HG02571 (cell line): Measurements from ENCODE around the gene TLE2.
"Not testable (repeated sequence)": the region's sequence is repeated elsewhere in the genome, so short reads cannot be mapped to it uniquely, and the experiment has no call there.

Experiments
- ATAC-seq: cut with Tn5 transposase; IDR thresholded peaks from one replicate; pipeline ENCODE4 v1.9.1; 2021; ENCODE audit warnings: mild to moderate bottlenecking, moderate library complexity; ENCODE audit not compliant: unreplicated experiment

The TLE2 gene

DNA sequence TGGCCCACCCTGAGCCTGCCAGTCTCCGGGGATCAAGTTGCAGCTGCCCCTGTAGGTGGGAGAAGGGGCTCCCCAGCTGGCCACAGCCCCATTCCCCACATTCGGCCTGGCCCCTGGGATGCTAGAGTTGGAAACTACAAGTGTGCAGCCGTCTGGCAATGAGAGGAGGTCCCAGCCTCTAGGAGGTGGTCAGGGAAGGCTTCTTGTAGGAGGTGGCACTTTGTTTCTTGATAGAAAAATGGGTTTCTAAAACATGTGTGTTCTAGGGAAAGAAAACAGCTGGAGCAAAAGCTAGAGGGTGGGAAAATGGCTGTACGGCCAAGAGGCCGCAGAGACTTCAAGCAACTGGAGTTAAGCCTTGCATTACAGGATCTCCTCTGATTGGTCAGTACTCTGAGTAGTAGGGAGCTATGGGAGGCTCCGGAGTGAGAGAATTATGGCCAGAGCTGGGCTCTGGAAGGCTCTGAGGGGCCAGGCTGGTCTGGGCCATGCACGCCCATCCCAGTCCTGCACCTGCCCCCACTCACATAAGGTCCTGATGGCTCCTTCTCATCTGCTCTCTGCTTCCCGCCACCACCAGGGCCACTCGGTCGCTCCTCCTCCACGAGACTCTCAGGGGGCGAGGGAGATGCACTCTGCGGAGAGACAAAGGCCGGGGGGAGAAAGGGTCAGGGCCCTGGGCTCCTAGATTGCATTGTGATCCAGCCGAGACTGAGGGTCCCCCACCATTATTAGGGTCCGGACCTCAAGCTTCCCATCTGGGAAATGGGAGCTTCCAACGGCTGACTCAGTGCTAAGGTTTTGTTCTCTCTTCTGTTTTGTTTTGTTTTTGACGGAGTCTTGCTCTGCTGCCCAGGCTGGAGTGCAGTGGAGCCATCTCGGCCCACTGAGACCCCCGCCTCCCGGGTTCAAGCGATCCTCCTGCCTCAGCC lies 13.7 kb downstream of the TLE2 start:
- ATAC-seq: no peak

DNA sequence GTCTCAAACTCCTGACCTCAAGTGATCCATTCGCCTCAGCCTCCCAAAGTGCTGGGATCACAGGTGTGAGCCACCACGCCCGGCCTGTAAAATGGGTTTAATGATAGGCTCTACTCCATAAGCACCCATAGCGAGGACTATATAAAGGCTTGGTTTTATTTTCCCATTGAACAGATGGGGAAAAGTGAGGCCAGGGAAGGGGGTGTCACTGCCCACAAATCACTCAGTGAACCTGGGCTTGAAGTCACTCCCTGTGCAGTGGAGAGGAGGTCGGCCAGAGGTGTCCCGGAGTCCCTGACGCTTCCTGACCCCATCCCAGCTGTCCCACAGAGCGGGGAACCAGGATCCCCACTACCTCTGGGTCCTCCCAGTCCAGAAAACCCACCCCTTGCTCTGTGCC lies 14.9 kb downstream of the TLE2 start:
- ATAC-seq: no peak

DNA sequence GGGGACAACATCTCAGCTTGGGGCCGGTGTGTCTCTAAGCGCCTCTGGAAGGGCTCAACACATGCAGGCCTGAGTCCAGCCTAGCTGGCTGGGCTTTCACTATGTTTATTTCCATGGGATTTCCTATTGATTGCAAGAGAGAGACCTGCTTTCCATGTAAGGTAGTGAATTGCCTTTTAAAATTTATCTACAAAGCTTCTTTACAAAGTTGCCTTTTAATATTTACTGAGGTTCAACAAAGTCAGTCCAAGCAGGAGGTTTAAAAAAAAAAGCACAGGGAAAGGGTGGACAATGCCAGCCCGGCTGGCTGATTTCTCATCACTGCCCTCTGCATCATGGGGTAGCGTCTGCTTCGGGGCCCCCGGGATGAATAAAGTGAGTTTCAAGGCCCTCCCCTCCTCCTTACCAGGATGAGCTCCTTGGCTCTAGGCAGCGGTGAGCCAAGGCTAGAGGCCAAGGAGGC lies 15.8 kb downstream of the TLE2 start:
- ATAC-seq: no peak

DNA sequence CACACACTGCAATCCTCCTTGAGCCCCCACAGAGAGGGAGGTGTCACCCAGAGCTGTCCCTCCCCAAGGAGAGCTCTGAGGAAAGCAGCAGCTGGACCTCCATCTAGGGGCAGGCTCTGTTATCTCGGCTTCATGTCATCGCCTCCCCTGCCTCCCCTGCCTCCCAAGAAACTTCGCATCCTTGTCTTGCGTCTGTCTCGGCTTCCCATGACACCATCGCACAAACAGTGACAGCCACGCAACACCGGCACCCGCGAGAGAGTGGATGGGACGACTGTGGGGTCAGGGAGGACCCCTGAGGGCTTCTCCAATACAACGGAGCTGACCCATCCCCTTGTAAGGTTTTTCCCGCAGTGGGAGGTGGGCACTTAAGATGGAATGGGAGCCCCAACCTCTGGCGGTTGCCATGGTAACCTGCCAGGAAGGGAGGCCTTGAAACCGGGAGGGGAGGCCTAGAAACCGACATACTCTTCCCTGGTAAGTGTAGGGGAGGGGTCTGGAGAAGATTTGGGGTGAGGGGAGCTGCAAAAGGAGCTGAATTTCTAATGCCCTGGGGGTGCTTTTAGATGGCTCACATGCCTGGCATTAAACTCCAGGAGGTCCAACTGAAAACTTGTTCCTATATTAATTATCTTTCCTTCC lies 16.3 kb downstream of the TLE2 start:
- ATAC-seq: no peak

DNA sequence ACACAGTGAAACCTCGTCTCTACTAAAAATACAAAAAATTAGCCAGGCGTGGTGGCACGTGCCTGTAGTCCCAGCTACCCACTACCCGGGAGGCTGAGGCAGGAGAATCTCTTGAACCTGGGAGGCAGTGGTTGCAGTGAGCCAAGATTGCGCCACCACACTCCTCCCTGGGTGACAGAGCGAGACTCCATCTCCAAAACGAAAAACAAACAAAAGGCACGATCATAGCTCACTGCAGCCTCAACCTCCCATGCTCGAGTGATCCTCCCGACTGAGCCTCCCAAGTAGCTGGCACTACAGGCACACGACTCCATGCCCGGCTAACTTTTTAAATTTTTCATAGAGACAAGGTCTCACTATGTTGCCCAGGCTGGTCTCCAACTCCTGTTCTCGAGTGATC lies 17.0 kb downstream of the TLE2 start:
- not testable (repeated sequence) for ATAC-seq

DNA sequence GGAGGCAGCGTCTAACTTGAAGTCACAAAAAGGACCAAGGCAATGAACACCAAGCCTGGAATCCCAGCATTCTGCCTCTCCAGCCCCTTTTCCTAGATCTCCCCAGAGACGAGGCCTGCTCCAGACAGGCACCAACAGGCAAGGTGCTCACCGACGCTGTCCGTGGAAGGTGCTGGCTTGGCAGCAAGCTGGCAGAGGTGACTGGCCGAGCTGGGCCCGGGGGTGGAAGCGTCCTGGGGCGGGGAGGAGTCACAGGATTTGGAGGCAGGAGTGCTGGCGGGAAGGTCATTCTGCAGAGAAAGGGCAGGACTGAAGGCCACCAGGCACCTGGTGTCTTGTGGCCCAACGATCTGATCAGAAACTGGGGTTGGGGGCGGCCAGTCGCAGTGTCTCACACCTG lies 18.2 kb downstream of the TLE2 start:
- ATAC-seq: no peak

DNA sequence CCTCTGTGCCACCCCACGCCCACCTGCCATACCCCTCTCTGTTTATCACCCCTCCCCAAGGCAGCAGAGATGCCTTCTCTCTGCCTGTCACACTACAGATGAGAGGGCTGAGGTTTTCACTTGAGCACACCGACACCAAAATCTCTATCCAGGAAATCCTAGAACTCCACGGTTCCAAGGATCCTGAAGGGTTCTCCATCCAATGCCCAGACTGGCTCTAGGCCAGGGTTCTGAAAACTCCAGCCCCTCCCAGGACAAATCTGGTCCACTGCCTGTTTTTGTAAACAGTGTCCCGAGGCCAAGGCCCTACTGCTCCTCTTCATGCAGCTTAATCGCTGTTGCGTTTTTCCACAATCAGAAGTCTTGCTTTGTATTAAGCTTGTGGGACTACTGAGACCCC lies 20.1 kb downstream of the TLE2 start:
- ATAC-seq: no peak

DNA sequence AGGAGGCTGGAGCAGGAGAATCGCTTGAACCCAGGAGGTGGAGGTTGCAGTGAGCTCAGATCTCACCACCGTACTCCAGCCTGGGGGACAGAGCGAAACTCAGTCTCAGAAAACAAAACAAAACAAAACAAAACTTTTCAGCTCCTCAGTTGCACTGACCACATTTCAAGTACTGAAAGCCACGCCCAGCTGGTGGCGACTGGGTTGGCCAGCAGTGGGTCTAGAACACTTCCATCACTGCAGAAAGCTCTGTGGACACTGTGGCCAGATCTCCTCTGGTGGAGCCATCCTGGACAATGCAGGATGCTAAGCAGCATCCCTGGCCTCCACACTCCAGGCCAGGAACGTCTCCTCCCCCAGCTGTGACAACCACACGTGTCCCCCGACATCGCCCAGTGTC lies 21.1 kb downstream of the TLE2 start:
- no peak for ATAC-seq

DNA sequence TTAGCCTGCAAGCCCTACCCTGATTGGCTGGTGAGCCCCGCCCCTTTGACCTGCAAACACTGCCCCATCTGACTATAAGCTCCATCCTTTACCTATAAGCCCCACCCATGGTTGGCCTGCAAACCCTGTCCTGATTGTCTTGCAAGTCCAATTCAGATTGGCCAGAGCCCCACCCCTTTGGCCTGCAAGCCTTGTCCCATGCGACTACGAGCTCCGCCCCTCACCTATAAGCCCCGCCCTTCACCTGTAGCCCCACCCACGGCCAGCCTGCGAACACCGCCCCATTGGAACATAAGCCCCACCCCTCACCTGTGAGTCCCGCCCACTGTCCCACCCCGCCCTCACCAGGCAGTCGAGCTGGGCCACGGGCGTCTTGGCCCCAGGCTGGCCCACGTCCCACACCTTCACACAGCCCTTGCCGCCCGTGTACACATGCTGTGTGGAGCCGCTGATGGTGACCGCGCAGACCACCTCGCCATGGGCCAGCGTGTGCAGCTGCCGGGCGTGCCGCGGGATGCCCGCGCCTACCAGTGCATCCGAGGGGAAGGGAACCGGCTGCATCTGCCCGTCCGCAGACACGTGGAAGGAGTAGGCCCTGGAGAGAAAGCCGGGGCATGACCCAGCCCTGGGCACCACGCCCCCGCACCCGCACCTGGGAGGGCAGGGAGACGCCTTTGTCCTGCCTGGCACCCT lies 22.9 kb downstream of the TLE2 start:
- ATAC-seq: no peak

DNA sequence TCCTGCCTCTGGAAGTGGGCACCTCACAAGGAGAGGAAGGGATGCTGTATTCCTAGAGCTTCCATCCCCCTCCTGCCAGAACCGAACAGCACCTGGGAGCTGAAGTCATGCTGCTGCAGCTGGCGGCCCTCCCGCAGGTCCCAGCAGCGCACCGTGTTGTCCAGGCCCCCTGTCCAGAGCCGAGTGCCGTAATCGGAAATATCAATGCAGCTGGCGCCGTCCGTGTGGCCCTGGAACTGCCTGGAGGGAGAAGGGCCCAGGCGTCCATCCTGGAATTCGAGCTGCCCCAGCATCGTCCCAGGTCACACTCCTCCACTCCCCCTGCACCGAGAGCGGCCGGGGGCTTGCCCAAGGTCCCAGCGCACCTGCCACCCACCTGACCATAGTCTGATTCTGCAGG lies 23.7 kb downstream of the TLE2 start:
- no peak for ATAC-seq

DNA sequence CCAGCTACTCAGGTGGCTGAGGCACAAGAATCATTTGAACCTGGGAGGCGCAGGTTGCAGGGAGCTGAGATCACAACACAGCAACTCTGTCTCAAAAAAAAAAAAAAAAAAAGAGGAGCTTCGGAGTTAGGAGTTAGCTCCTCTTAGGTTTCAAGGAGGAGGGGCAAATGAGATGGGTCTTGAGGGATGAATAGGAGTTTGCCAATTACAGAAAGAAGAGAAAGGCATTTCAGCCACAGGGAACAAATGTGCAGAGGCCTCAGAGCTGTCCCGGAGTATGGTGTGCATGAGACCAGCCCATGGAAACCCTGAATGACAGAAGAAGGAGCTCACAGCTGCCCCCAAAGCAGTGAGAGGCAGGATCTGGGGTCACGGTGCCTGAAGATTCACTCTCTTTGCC lies 24.6 kb downstream of the TLE2 start:
- no peak for ATAC-seq

DNA sequence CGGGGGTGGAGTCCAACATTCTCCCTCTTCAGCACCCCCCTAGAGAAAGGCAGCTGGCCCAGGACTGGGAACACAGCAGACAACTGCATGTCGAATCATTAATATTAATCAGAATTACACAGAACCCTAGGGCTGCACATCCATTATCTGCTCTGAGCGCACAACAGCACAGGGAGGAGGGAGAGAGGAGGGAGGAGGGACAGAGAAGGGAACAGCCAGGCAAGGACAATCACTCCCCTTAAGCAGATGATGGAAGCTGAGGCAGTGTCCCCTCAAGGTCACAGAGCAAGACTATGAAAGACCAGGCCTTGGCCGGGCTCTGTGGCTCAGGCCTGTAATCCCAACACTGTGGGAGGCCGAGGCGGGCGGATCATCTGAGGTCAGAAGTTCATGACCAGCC lies 26.0 kb downstream of the TLE2 start:
- ATAC-seq: no peak

DNA sequence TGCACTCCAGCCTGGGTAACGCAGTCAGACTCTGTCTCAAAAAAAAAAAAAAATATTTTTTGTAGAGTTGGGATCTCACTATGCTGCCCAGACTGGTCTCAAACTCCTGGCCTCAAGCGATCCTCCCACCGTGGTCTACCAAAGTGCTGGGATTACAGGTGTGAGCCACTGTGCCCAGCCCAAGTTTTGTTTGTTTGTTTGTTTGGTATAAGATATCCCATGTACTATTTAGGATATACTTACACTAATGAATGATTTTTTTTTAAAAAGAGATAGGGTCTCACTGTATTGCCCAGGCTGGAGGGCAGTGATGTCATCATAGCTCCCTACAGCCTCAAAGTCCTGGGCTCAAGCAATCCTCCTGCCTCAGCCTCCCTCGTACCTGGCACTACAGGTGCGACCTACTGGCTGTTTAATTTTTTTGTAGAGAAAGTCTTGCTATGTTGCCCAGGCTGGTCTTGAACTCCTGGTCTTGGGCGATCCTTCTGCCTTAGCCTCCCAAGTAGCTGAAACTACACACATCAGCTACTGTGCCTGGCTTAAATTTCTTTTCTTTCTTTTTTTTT lies 27.8 kb downstream of the TLE2 start:
- ATAC-seq: no peak

DNA sequence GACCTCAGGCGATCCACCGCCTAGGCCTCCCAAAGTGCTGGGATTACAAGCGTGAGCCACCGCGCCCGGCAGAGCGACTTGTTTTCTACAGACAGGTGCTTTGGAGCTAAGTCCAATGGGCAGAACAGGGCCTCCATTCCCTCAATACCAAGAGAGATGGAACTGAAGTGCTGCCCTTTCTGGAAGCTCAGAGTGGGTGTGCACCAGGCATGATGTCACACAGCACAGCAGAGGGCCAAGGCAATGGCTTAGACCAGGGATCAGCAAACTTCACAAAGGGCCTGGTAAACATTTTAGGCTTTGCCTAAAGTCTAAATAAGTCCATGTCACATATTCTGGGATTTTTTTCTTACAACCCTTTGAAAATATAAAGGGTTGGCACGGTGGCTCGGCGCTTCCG lies 30.4 kb downstream of the TLE2 start:
- ATAC-seq: no peak

DNA sequence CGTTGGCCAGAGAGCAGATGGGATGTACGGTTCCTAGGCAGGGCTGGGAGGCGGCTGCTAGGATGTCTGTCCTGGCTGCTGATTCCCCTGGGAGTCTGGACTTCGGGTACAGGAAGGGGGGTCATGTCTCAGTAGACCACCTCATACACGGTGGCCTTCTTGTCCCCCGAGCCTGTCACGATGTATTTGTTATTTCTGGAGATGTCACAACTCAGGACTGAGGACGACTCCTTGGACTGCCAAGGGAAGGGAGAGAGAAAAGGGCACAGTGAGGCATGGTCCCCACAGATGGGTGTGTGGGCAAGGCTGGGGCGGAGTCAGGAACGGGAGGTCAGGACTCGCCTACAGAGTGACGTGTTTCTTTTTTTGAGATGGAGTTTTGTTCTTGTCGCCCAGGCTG lies 31.4 kb downstream of the TLE2 start:
- no peak for ATAC-seq

DNA sequence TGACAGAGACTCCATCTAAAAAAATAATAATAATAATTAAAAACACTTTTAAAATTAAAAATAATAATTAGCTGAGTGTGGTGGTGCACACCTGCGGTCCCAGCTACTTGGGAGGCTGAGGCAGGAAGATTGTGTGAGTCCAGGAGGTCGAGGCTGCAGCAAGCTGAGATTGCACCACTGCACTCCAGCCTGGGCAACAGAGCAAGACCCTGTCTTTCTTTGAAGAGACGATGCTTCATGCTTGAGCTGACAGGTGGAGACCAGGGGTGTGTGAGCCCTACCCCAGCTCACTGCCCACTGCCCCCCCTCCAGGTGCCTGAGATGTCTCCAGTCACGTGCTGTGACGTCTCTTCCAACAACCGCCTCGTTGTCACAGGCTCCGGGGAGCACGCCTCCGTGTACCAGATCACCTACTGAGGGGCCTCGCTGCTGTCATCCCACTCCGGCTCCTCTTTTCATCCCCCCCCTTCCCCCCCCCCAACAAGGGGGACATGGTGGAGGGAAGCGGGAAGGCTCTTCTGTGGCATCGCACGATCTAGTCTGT lies 34.4 kb downstream of the TLE2 start:
- ATAC-seq: no peak

DNA sequence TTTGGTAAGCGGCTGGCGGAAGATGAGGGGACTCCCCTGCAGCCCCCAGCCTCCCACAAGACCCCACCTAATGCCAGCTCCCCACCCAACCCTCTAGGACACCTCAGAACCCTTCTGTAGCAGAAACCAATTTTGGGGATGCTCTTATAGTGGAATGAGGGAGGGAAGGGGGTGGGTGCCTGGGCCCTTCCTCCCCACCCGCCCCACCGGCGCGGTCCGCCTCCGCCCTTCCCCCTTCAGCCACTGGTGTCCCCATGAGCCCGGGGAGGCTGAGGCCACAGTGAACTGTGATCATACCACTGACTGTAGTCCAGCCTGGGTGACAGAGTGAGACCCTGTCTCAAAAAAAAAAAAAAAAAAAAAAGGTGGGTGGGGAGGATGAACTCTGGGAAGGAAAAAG lies 35.5 kb downstream of the TLE2 start:
- no peak for ATAC-seq

DNA sequence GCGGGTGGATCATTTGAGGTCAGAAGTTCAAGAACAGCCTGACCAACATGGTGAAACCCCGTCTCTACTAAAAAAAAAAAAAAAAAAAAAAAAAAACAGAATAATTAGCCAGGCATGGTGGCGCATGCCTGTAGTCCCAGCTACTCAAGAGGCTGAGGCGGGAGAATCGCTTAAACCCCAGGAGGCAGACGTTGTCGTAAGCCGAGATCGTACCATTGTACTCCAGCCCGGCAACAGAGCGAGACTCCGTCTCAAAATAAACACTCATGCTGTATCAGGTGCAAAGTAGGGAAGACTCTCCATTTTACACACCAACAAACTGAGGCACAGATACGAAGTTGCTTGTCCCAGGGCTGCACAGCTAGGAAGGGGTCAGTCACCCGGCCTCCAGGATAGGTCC lies 36.1 kb downstream of the TLE2 start:
- no peak for ATAC-seq

DNA sequence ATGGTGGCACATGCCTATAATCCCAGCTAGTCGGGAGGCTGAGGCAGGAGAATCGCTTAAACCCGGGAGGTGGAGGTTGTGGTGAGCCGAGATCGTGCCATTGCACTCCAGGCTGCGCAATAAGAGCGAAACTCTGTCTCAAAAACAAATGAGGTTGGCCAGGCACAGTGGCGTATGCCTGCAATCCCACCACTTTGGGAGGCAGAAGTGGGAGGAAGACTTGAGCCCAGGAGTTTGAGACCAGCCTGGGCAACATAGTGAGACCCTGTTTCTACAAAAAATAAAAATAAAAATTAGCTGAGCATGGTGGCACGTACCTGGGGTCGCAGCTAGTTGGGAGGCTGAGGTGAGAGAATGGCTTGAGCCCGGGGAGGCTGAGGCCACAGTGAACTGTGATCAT lies 36.7 kb downstream of the TLE2 start:
- not testable (repeated sequence) for ATAC-seq

DNA sequence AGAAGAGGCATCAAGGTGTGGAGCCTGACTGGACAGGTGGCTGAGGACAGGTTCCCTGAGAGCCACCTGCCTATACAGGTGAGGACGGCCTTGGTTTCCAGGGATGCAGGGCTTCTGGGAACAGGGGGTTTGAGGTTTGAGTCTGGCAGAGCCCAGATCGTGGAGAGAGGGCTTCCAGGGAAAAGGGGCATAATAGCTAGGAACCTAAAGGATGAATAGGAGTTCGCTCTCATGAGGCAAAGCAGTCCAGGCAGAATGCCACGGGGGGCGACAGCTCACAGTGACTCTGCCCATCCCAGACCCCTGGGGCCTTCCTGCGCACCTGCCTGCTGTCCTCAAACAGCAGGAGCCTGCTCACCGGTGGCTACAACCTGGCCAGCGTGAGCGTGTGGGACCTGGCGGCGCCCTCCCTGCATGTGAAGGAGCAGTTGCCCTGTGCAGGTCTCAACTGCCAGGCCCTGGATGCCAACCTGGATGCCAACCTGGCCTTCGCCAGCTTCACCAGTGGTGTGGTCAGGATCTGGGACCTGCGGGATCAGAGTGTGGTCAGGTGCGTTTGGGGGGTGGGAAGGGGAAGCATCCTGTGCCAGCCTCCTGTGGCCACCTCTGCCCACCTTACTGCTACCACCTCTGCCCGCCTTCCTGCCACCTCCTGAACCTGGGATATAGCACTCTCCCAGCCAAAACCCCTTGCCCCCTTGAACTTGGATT lies 39.7 kb downstream of the TLE2 start:
- no peak for ATAC-seq

DNA sequence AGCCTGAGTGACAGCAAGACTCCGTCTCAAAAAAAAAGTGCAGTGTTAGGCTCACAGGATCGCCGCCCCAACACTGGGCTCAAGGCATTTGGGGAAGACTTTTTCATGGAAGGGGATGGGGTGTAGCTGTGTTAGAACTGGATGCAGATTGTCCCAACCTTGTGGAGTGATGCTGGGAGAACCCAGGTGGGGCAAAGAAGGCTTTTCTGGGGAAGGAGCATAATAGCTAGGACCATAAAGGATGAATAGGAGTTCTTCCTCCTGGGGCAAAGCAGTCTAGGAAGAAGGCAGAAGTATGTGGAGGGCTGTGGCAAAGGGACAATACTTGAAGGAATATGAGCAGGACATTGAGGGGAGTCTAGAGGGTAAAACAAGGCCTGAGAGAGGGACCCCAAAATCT lies 40.5 kb downstream of the TLE2 start:
- ATAC-seq: no peak
